HG03342 (cell line): ENCODE data around the gene SORBS2.
A peak's percentile ranks its signal among the peaks of the same experiment; 100 is the strongest.

Experiments used
- ATAC-seq: cut with Tn5 transposase; IDR thresholded peaks from one replicate; pipeline ENCODE4 v1.9.1; 2021; ENCODE audit warnings: mild to moderate bottlenecking, moderate library complexity; ENCODE audit not compliant: unreplicated experiment

The SORBS2 gene

DNA sequence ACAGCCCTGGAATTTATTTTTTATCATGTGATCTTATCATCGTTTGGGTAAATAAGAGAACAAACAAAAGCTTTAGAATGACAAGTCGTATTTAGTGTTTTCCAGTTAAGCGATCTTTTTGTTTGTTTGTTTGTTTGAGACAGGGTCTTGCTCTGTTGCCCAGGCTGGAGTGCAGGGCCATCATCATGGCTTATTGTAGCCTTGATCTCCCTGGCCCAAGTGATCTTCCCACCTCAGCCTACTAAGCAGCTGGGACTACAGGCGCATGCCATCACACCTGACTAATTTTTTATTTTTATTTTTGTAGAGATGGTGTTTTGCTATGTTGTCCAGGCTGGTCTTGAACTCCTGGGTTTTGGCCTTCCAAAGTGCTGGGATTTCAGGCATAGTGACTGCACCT, 219.6 kb downstream of the SORBS2 start:
- no peak for ATAC-seq

DNA sequence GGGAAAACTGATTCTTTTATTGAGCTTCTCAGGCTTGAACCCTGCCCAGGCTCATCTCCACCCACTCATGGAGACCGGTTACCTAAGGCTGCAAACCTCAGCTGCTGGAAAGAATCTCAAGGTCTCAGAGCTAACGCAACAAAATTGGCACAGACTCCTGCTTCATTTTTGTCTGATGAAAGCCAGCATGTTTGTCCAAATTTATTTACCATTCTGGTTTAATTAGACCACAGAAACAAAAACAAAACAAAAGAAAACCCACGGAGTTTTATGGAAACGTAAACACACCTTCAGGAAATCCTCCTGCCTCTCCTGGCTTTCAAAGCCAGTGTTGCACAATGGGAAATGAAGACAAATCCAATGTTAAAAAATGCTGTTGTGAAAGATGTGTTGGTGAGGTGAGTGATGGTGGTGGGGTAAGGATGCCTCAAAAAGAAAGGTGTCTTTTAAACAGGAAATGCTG, 220.3 kb downstream of the SORBS2 start:
- ATAC-seq: no peak

DNA sequence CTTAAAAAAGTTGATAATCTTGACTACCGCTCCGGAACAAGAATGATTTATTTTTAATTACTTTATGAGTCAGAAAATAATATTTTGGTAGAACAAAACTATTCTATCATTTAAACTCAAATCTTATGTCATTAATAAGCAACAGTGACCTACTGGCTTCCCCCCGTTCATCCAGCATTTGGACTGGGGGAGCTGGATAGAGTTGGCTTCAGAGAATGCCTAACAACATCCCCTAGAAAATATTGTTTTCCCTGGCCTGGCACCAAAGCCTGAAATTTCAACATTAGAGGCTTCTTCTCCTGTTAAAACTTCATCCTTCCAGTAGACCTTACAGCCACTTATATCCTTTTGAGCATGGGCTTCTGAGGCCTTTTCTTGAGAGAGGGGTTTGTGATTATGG, 221.0 kb downstream of the SORBS2 start:
- no peak for ATAC-seq

DNA sequence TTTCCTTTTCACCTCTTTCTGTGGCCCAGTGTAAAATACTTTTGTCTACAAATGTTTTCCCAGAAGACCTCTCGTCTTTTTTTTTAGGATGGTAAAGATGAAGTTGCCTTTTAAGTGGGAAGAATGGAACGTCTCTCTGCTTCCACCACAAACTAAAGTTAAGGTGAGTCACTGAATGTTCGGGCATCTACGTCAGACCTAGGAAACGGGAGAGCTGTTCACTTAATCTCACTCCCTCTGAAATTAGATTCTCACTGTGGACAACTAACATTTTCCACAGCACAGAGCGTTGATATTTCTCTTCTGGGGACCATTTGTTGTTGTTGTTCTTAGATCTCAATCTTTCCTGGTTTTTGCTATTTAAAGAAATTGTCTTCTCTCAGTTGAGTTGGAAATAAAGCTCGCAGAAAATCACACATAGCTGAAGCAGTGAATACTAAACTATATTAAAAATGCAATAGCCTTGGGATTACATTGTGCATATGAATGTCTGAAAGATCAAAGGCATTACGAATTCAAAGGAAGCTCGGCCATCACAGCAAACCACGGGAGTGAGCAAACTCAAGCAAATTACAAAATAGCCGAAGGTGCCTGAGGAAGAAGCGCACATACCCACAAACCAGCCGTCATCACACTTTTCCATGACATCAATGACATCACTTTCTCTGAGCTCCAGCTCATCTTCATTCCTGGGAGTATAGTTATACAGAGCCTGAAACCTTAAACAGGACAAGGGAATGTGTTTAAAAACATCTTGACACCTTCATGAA, 222.7 kb downstream of the SORBS2 start:
- ATAC-seq: no peak

DNA sequence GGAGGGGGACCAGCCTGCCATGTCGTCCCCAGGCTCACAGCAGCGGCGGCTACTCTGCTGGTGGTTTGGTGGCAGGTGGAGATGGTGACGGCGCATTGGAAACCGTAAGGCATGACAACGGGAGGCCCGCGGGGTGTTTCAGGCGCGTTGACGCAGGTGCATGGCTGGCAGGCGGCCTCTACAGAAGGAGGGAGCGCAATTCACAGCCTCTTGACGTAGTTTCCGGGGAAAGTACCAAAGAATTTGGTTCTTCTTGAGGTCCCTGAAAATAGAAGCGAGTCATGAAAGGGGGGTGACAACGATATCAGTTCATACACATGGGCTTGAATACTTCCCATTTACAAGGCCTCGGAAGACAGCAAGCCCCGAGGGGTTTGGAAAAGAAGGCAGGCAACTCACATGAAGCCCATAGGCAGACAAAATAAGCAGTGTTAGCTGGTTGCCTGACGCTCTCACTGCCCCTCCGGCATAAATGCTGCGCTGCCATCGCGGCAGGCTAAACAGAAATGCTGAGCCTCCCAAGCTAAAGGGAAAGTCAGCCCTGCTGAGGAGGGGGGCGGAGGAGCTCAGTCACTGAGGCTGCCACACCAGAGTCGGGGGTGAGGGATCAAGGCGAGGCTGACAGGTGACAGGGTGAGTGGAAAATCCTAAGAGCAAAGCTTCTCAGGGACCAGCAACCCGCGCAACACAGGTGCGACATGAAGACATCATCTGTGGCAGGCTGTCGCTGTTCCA, 224.4 kb downstream of the SORBS2 start:
- peak; percentile 98 for ATAC-seq

DNA sequence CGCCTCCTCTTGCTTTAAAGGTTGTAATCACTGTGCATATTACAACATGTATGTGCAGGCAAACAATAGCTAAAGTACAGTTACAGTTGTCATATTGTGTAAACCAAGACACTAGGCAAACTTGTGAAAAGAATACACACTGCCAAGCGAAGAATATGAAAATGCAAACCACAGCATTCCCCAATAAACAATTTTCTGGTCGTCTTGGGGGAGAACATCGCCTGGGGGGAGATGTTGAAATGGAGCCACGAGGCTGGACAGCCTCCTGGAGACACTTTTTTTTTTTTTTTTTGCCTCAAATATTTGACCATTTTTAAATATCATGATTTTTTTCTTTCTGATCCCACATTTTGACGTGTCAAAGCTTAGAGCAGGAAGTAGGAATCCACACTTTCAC, 225.0 kb downstream of the SORBS2 start:
- ATAC-seq: no peak

DNA sequence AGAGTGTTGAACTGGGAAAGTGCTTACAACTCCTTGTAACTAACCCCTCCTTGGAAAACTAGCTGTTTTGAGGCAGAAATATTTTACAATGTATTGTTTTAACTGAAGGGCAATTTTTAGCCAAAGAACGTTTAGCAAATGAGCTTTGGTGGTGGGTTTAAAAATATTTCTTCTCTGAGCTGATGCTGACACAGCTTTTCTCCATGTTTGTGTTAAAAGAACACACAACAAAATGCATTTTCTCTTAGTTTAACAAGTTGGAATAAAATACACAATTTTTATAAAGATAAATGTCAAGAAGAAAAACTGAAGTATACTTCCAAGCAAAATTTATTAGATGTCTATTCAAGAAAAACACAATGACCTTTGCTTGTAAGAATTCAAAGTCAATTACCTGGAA, 226.8 kb downstream of the SORBS2 start:
- ATAC-seq: no peak

DNA sequence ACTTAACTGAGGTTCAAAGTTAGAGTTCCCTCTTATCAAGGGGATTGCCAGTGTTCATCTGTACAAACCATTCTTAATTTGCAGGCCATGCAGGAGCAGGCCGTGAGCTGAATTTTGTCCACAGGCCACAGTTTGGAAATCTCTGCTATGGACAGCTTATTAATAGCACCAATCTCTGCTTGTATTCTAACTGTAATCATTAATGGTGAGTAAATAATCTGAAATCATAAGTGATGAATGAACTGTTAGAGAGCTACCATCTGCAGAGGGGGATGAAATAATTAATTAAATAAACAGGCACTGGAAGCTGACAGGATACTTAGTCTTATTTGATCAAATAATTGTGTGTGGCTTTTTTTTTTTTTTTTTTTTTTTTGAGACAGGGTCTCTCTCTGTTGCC, 228.2 kb downstream of the SORBS2 start:
- ATAC-seq: no peak

DNA sequence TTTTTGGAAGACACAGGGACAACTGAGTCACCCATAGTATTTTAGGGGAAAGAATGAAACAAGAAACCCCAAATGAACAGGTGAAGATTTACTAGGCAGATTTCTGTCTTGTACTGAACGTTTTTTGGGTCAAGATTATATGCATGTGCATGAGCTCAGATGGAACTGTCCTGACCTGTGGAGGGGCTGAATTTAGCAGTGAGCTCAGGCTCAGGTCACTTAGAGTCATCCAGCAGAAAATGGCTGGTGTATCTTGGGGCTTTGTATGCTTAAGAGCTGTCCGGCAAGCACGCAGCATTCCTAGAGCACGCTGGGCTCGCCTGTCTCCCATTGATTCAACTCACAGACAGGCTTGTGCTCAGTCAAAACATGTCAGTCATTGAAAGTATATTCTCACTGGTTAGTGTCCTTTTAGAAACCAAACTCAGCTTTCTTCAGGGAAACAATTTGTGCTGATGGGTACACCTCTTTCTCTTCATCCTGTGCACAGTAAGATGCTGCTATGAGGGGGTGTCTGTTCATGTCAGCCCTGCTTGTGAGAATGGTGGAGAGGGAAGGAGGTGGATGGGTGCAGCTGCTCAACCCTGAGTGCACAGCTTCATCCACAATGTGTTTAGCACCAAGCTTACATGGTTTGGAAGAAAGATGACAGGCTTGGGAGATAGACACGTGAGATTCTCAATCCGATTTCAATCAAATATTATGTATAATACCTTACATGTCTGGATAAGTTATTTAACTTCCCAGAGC, 229.2 kb downstream of the SORBS2 start:
- ATAC-seq: no peak

DNA sequence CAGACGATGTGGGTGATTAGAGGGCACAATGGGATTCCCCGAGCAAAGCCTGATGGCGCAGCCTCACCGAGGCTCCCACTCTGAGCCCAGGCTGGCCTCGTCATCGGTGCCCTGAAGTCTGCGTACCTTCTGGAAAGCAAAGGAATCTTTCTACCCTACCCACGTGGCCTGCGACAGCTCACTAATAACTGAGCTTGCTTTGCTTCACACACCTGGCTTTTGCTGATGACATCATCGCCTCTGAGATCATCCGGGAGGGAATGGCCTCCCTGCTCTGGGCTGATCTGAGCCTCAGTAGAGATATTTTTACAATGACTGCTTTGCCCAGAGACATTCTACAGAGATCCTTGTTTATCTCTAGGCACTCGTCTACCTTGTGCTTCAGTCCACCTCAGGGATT, 231.3 kb downstream of the SORBS2 start:
- ATAC-seq: no peak

DNA sequence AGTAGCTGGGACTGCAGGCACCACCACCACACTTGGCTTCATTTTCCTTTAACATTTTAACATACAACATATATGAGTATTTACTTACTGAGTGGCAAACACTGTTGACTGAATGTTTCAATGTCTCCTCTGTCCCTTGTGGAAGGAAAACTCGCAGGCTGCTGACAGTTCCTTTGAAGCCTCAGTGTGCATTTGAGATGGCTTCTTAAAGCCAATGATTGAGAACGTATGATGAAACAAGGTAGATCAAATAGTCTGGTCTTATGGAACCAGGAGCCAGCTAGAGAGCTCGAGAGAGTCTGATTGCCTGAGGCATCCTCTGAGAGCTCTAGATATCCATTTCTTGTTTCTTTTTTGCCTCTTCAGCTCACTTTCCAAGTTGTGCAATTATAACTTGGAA, 233.7 kb downstream of the SORBS2 start:
- ATAC-seq: no peak

DNA sequence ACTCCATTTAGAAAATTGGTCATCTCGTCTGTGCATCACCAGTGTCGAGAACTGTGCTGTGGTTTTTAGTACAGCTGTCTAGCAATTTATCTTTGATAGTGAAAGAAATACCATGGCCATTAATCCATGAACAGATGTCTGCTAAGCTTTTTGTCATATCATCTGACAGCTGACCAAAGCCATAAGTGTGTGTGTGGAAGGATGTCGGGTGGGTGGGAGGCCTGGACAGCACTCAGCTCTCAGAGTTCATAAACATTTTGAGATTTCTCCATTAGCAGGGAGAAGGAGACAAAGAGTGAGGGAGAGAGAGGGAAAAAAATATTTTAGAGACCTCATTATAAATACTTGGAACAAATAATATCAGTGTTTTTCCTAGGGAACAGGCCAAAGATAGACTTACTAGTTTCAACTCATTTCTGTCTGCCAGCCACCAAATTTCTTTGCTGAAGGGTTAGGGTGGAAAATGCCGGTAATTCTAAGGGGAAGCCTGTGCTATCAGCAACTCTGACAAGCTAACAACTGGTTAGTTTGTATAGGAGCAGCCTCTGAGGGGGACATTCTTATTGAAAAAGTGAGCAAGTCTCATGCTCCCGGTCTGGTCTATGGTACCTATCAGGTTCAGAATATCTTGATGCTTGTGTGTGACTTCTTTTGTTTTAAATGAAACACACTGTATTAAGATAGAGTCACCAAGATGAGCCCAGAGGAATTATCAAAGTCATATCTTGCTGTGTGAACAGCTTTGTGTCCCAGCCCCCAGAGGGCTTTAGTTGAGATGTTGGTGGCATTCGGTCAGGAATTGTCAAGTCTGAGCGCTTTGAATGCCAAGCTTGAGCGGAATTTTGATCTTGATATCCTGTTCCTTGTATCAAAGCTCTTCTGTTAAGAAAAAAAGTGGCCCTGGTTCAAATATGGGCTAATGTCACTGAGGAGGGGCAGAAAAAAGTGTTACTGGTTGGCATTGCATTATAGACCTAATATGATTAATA, 234.7 kb downstream of the SORBS2 start:
- ATAC-seq: no peak

DNA sequence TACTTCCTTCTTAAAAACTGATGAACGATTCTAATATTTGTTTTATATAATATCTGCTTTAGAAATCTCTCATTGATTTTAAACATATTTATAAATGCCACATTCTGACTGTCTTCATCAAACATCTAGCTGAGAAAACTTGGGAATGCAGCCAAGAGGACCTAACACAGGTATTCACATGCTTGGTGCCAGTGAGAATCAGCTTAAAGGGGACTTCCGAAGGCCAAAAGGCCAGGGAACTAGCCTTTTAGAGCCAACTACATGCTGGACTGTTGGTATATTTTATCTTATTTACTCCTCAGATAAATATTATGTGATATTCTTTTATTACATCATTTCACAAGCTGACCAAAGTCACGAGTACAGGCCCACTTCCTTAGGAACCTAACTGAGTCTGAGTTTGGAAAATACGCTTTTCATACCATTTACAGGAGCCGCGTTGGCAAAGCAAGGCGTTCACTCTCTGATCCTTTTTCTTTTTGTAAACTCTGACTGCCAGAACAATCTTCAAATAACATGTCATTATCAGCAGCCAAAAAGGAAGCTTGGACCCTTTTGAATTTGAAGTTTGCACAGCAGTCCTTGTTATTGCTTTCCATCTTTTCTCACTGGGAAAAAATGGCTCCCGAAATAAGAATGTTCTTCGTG, 235.6 kb downstream of the SORBS2 start:
- no peak for ATAC-seq

DNA sequence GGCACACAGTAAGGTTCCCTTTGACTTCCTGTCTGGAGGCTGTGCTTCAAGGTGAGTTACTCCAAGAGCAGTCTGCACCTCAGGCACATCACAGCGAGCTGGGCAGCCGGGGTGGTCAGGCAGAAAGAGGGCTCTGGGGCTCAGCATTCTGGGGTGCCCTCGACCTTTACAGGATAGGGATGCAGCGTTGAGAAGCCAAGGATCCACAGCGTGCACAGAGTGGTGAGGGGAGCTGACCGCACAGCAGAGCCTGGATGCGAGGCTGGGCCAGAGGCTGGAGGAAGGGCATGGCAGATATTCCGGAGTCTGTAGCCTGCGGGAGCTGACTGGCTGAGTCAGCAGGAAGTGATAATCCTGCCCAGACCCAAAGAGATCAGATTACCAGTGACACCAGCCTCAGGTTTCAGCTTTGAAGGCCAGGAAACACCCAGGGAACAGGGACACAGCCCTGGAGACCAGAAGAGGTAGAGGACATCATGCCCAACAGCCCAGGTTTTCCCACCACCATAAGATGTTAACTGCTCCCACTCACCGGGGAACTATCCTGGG, 238.3 kb downstream of the SORBS2 start:
- no peak for ATAC-seq

DNA sequence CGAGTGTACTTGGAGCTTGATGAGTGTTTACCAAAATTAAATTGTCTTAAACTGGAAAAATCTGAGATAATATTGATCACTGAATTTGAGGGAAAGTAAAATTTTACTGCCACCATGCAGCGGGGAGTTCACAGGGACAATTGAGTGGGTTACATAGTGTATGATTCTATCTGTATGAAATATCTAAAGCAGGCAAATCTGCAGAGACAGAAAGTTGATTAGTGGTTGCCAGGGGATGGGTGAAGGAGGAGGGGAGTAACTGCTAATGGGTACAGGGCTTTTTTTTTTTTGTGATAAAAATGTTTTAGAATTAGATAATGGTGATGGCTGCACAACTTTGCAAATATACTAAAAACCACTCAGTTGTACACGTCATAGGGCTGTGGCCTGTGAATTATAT, 241.3 kb downstream of the SORBS2 start:
- no peak for ATAC-seq

DNA sequence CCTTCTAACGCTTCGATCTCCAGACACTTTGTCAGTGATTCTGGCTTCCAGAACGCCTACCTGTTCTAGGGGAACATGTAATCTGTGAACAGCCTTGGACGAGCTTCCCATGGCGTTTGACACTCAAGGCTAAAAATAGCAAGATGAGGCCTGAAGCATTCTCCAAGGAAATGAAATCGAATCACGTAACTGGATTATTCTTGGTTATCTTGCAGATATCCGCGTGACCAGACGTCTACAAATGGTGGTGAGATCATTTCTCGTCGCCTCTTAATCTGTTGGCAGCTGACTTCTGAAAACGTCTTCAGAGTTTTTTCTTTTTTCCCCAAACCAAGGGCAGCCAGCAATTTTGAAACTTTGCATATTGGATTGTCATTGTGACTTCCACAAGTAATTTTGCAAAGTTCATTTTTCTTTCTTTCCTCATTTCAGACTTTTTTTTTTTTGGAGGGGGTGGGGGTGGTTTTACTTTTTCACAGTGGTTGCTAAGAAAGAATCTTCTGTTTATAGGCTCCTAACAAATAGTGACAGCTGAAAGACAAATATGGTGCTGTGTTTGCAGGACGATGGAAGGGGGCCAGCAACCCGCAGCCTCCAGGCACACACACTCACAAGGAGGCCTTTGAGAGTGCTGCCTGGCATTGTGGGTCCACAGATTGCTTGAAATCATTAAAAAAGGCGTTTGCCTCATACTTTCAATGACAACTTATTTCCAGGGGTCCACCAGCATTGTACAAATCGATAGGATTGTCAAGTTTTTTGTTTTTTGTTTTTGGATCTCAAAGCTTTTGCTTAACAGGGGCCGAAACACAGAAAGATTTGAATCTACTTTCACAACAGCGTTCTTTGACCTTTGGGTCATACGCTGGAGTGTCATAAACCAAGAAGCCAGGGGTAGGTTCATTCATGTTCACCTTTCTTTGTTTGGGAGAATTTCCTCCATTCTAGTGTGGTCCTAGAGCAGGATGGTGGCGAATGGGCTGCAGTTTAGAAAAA, 244.3 kb downstream of the SORBS2 start:
- no peak for ATAC-seq

DNA sequence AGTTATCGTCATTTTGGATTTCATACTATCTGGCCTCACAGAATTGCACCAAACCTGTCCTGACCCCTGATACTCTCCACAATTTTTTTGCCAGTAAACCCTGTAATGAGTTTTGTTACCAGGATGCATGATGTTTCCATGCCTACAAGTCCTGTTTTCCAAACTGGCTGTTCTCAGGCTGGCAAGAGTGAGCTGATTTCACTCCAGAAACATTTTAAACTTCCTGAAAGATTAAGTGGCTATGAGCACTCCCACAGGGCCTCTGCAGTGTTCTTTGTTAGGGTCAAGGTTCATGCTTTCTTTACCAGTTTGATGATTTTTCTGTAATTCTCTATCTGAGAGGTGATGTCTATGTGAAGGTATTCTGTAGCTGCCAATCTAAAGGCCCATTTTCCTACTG, 245.0 kb downstream of the SORBS2 start:
- no peak for ATAC-seq

DNA sequence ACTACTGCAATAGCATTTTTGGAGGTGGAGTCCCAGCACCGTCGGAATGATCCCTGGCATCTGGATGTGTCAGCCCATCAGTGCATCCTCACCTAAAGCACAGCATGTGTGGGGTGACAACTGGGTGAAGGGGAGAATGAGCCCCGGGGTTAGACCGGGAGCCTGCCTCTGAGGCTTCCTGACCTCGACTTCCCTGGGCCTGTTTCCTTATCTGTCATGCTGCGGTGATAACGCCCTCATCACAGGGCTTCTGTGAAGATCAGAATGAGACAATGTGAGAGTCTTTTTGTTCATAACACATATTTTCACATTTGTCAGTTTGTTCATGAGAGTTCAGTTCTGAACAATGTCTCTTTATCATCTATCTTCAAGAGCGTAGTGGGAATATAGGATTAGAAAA, 245.6 kb downstream of the SORBS2 start:
- no peak for ATAC-seq

DNA sequence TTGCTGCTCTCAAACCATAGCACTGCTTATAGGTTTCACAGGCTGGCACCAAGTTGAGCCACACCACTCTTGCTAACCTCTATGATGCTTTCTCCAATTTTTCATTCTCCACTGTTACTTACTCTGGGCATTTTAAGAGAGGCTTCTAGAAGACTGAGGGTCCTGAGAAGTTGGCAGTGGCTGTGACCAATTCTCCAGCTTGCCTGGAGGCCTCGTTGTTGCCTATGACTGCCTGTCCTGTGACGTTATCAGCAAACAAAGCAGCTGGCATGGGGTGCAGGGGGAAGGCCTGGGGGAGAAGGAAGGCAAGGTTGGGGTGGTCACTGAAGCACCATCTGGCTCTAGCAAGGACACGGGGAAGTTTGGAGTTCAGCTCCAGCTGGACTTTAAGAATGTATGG, 246.3 kb downstream of the SORBS2 start:
- no peak for ATAC-seq
